HepG2 (cell line): ENCODE results near the gene PIK3C2B. TPM values are rescaled to one million over a fixed set of nuclear protein-coding genes. Genes with fewer than 3 reads are reported as not detected.

Experiments used
- ETS1 ChIP-seq: sonication (generic); formaldehyde crosslinking; IDR thresholded peaks from 2 replicates; pipeline ENCODE4 v1.4.0; 2020; ENCODE audit warnings: missing genetic modification reagents
- ETV5 ChIP-seq: IDR thresholded peaks from 2 replicates; pipeline ENCODE4 v1.6.1; 2018; ENCODE audit warnings: missing biosample characterization, missing genetic modification reagents, inconsistent platforms, borderline replicate concordance
- FLYWCH1 ChIP-seq: sonication (generic); formaldehyde crosslinking; IDR thresholded peaks from 2 replicates; pipeline ENCODE4 v1.8.1; 2023; ENCODE audit warnings: mild to moderate bottlenecking, missing genetic modification reagents
- KIAA2018 ChIP-seq: sonication (generic); formaldehyde crosslinking; IDR thresholded peaks from 2 replicates; pipeline ENCODE4 v1.5.0; 2020; ENCODE audit warnings: mild to moderate bottlenecking, missing genetic modification reagents, borderline replicate concordance
- ZFP90 ChIP-seq: sonication (generic); formaldehyde crosslinking; IDR thresholded peaks from 2 replicates; pipeline ENCODE4 v1.8.0; 2022; ENCODE audit warnings: missing genetic modification reagents, mild to moderate bottlenecking, inconsistent platforms, borderline replicate concordance
- ZFY ChIP-seq: sonication (generic); formaldehyde crosslinking; IDR thresholded peaks from 2 replicates; pipeline ENCODE4 v1.4.0; 2020; ENCODE audit warnings: missing genetic modification reagents
- ZNF280D ChIP-seq: sonication (generic); formaldehyde crosslinking; IDR thresholded peaks from 2 replicates; pipeline ENCODE4 v1.5.1; 2020; ENCODE audit warnings: mild to moderate bottlenecking, missing genetic modification reagents
- ZNF512 ChIP-seq: sonication (generic); formaldehyde crosslinking; IDR thresholded peaks from 2 replicates; pipeline ENCODE4 v1.4.0; 2020; ENCODE audit warnings: mild to moderate bottlenecking, missing genetic modification reagents
- ZNF552 ChIP-seq: sonication (generic); formaldehyde crosslinking; IDR thresholded peaks from 2 replicates; pipeline ENCODE4 v1.9.0; 2022; ENCODE audit warnings: missing genetic modification reagents, mild to moderate bottlenecking, borderline replicate concordance
- ZNF788 ChIP-seq: sonication (generic); formaldehyde crosslinking; IDR thresholded peaks from 2 replicates; pipeline ENCODE4 v1.5.0; 2020; ENCODE audit warnings: mild to moderate bottlenecking, missing genetic modification reagents, borderline replicate concordance
- ZZZ3 ChIP-seq: sonication (generic); formaldehyde crosslinking; IDR thresholded peaks from 2 replicates; pipeline ENCODE4 v1.4.0; 2020; ENCODE audit warnings: missing genetic modification reagents, mild to moderate bottlenecking, borderline replicate concordance
- polyA plus RNA-seq, 8 experiments: library from polyadenylated mRNA; depleted of rRNA in 3 of 8; stranded (reverse) in 7 of 8; unstranded in 1 of 8; fragments of >200 nt; fragmentation: Illumina TruSeq in 4 of 8; extraction: Trizol in 4 of 8; gene quantifications; 2 replicates each; pipeline versions ENCODE4 v1.2.1 to v1.2.3, GENCODE V29; 2011 to 2016; ENCODE audit warnings: low read depth in 4 of 8, missing spikeins in 1 of 8, mixed read lengths in 1 of 8; ENCODE audit not compliant: insufficient read depth in 1 of 8
- total RNA-seq, 5 experiments: library from RNA; depleted of rRNA; stranded (reverse); fragments of >200 nt; fragmentation: Illumina TruSeq; extraction: Trizol; gene quantifications; 2 replicates each; pipeline ENCODE4 v1.2.3, GENCODE V29; 2016; ENCODE audit warnings: low read depth in 1 of 5
- TF ChIP-seq, protein P1 (sequence below): IDR thresholded peaks from 2 replicates; pipeline ENCODE4 v1.6.1; 2016; ENCODE audit warnings: low read depth, control low read depth

PIK3C2B gene
- total and polyA plus RNA-seq, 2 of the 13 experiments (the other 11 are each of a cell fraction or from before 2014, with no cell fraction given) = 3.4 to 4.5 TPM

DNA sequence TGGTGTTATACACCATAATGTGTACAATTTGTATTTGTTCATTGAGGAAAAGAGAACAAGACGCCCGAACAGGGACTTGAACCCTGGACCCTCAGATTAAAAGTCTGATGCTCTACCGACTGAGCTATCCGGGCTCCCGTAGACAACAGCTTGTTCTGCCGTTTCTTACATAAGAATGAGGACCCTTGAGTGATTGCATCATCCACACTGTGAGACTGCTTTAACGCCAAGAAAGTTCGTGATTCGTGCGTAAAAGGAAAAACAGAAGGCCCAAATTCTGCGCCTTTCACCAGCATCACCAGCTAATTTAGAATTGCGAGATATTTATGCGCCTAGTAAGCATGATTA is 12.3 kb upstream of the PIK3C2B start (continued):
- TF ChIP-seq ZNF512 (no peak), KIAA2018 (CRISPR knock-in tag) (no peak), ZFY (CRISPR knock-in tag) (0 out of 2 replicates have a peak, but pooled peaks have one; percentile 23), ZNF788 (peak; percentile 53; the same call in 1 of the 2 replicates), ZNF280D (CRISPR knock-in tag) (no peak), ZZZ3 (CRISPR knock-in tag) (no peak), ZFP90 (no peak), ETV5 (CRISPR knock-in tag) (no peak), FLYWCH1 (CRISPR knock-in tag) (no peak), ZNF552 (no peak), ETS1 (no peak)
- TF ChIP-seq, protein P1, sequence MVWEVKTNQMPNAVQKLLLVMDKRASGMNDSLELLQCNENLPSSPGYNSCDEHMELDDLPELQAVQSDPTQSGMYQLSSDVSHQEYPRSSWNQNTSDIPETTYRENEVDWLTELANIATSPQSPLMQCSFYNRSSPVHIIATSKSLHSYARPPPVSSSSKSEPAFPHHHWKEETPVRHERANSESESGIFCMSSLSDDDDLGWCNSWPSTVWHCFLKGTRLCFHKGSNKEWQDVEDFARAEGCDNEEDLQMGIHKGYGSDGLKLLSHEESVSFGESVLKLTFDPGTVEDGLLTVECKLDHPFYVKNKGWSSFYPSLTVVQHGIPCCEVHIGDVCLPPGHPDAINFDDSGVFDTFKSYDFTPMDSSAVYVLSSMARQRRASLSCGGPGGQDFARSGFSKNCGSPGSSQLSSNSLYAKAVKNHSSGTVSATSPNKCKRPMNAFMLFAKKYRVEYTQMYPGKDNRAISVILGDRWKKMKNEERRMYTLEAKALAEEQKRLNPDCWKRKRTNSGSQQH (CRISPR knock-in tag) = peak; percentile 46; the same call in 1 of the 2 replicates
